Measurements from ENCODE around the gene CYP27C1.

Gene CYP27C1

DNA sequence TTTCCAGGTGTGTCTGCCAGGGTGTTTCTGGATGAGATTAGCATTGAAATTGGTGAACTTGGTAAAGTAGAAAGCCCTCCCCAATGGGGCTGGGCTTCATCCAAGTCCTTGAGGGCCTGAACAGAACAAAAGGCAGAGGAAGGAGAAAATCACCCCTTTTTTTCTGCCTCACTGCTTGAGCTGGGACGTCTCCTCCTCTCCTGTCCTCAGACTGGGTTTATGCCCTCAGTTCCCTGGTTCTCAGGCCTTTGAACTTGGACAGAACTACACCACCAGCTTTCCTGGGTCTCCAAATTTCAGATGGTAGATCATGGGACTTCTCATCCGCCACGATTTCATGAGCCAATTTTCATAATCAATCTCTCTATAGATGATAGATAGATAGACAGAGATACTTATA, 59.4 kb downstream of the CYP27C1 start:
- no peak for TF ChIP-seq CTCF (IDR thresholded peaks at IDR 0.05; ENCODE audit: extremely low read depth, insufficient read depth, missing control alignments)
- DNase-seq (ENCODE audit: low spot score), result no peak
- in situ Hi-C loops (cut with MboI; ENCODE audit: low pct_unique_long_range_greater_than_20kb, low sequenced_read_pairs, unreplicated experiment), result no loop called here

DNA sequence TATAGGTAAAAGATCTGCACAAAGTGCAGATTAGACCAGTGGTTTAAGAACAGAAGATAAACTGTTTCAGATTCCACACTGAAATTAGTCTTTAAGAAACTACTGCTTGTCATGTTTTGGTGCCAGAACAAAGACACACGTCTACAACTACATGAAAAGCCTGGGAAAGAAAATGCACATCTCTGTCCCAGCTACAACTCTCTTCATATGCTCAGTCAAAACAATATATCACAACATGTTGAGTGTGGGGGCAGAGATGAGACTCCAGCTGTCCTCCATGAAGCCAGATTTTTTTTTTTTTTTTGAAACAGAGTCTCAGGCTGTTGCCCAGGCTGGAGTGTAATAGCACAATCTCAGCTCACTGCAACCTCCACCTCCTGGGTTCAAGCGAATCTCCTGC, 60.6 kb downstream of the CYP27C1 start:
- no peak for TF ChIP-seq CTCF (IDR thresholded peaks at IDR 0.05; ENCODE audit: extremely low read depth, insufficient read depth, missing control alignments)
- in situ Hi-C loops (cut with MboI; ENCODE audit: low pct_unique_long_range_greater_than_20kb, low sequenced_read_pairs, unreplicated experiment), result no loop called here
- DNase-seq (ENCODE audit: low spot score), result no peak

- peak; percentile 40 for DNase-seq (ENCODE audit: low spot score)
- in situ Hi-C loops (cut with MboI; ENCODE audit: low pct_unique_long_range_greater_than_20kb, low sequenced_read_pairs, unreplicated experiment), result no loop called here
- TF ChIP-seq CTCF (IDR thresholded peaks at IDR 0.05; ENCODE audit: extremely low read depth, insufficient read depth, missing control alignments), result no peak
Measured at GRCh38 chr2:127158614-127159290, 61.3 kb downstream of the CYP27C1 start.

GRCh38 chr2:127157651-127158485, 62.2 kb downstream of the CYP27C1 start:
- TF ChIP-seq CTCF (IDR thresholded peaks at IDR 0.05; ENCODE audit: extremely low read depth, insufficient read depth, missing control alignments), result peak; percentile 17
- in situ Hi-C loops (cut with MboI; ENCODE audit: low pct_unique_long_range_greater_than_20kb, low sequenced_read_pairs, unreplicated experiment), result no loop called here
- no peak for DNase-seq (ENCODE audit: low spot score)

DNA sequence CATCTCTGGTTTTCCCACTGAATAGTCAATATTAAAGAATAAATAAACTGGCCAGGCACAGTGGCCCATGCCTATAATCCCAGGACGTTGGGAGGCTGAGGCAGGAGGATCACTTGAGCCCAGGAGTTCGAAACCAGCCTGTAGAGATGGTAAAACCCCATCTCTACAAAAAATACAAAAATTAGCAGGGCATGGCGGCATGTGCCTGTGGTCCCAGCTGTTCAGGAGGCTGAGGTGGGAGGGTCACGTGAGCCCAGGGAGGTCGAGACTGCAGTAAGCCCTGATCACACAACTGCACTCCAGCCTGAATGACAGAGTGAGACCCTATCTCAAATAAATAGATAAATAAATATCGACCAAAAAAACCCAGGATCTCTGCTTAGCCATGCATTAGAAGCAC, 63.0 kb downstream of the CYP27C1 start:
- in situ Hi-C loops (cut with MboI; ENCODE audit: low pct_unique_long_range_greater_than_20kb, low sequenced_read_pairs, unreplicated experiment), result no loop called here
- no peak for TF ChIP-seq CTCF (IDR thresholded peaks at IDR 0.05; ENCODE audit: extremely low read depth, insufficient read depth, missing control alignments)
- no peak for DNase-seq (ENCODE audit: low spot score)

DNA sequence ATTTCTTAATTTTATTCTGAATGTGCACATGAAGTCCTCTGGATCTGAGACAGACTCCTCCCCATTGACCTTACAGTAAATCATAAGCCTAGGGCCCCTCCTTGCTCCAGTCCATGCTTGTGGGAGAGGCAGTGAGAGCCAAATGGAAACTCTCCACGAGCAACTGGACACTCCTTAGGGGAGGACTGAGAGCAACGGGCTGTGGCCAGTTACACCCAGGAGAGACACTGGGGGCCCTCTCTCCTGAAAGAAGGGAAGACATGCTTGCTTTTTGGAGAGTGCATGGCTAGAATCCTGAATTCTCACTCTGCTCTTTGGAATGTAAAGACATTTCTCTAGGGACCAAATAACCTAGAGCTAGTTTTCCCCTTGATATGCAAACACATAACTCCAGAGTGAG, 64.2 kb downstream of the CYP27C1 start:
- TF ChIP-seq CTCF (IDR thresholded peaks at IDR 0.05; ENCODE audit: extremely low read depth, insufficient read depth, missing control alignments), result no peak
- in situ Hi-C loops (cut with MboI; ENCODE audit: low pct_unique_long_range_greater_than_20kb, low sequenced_read_pairs, unreplicated experiment), result no loop called here
- DNase-seq (ENCODE audit: low spot score), result no peak

All from GM13977 (cell line).